ENCODE measurements around the gene QSOX1. TPM values are rescaled to one million over a fixed set of nuclear protein-coding genes. Genes with fewer than 3 reads are reported as not detected.

Gene QSOX1
- total and polyA plus RNA-seq, 2 of the 4 experiments (the other 2 are of a cell fraction), result 102 to 791 TPM

DNA sequence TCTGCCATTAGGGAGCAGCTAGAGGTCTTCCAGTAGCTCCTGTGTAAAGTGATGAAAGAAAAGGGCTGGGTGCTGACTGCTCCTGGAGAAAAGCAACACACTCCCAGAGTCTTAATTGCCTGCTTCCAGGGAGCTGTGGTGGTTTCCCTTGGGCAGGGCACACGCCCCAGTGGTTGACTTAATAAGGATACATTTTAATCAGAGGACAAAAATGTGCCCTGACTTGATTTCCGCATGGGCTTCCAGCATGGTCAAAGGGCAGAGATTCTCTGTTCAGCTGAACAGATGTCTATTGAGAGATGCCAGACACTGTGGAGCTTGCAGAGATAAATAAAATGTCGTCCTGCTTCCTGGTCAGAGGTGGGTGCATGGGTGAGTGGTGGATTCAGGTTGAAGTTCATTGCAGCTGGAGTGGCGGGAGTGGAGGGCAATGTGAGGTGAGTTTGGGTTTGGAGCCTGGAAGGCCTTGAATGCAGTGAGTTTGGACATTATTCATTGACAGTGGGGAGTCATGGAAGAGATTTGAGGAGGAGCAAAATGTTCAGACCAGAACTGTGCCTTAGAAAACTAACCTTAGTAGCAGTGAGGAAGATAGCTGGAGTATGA, 16.0 kb downstream of the QSOX1 start:
- BruUV-seq (replicated peaks), result no TSS peak
- Histone ChIP-seq H3K56ac (ENCODE audit: extremely low read depth, insufficient read depth, low read length) (no peak overlapping the region), H3K4ac (ENCODE audit: low read depth, low read length) (no peak overlapping the region), H4K8ac (ENCODE audit: low read depth in 2 of 2, low read length in 2 of 2) (no peak overlapping the region), H2AK5ac (ENCODE audit: low read depth, low read length) (no peak overlapping the region), H2BK15ac (ENCODE audit: low read depth, low read length) (no peak overlapping the region), H3K4me2 (ENCODE audit: low read depth, low read length) (no peak overlapping the region), H3K23ac (ENCODE audit: low read depth, low read length) (no peak overlapping the region), H2AFZ (replicated peaks; ENCODE audit: low read length, poor library complexity) (no peak overlapping the region), H3K9me1 (ENCODE audit: insufficient read depth, low read length) (peaks cover 53% of the 10 kb centered on the region), H3K9me3 (ENCODE audit: control insufficient read depth, insufficient read depth, low read length) (no peaks in the 10 kb centered on the region), H3K36me3 (ENCODE audit: control insufficient read depth, insufficient read depth, low read length) (peaks cover 87% of the 10 kb centered on the region), H2BK5ac (ENCODE audit: low read depth, low read length, poor library complexity, severe bottlenecking) (no peak overlapping the region), H3K27me3 (ENCODE audit: control insufficient read depth, insufficient read depth, low read length) (no peaks in the 10 kb centered on the region), H3K4me1 (ENCODE audit: control insufficient read depth, insufficient read depth, low read length) (peaks cover 43% of the 10 kb centered on the region), H3K14ac (replicated peaks; ENCODE audit: low read depth, low read length) (no peak overlapping the region), H4K91ac (ENCODE audit: insufficient read depth, low read depth, low read length) (no peak overlapping the region), H2AK9ac (replicated peaks; ENCODE audit: low read depth, low read length, poor library complexity) (no peak overlapping the region), H2BK20ac (ENCODE audit: low read depth, low read length) (no peak overlapping the region), H3K18ac (ENCODE audit: low read depth, low read length) (no peak overlapping the region), H3K4me3 (ENCODE audit: insufficient read depth, low read depth, low read length) (no peak overlapping the region), H3K9ac (ENCODE audit: low read depth, low read length) (no peak overlapping the region), H4K20me1 (ENCODE audit: insufficient read depth, low read length) (peaks cover 96% of the 10 kb centered on the region), H4K5ac (ENCODE audit: low read depth, low read length) (no peak overlapping the region), H2BK120ac (ENCODE audit: low read depth, low read length) (no peak overlapping the region), H3K79me1 (ENCODE audit: low read depth in 1 of 2, low read length in 2 of 2) (peaks cover 64 to 94% of the 10 kb centered on the region in 2 experiments), H3K27ac (ENCODE audit: insufficient read depth, low read length) (no peak overlapping the region)
- ATAC-seq (ENCODE audit: low read depth), result no peak
- 58% methylated on average over 3 of the region's 4 CpGs; no CpG with 5 or more reads in 1 of the 2 experiments for WGBS, 2 experiments (ENCODE audit: extremely low coverage in 2 of 2, insufficient read length in 1 of 2)
- ChIA-PET POLR2A (ENCODE audit: unreplicated experiment) (no interaction called here), CTCF (interaction anchor here (0.6 kb wide), 1 partner anchor 1959 kb away, joined by 3 read pairs; no protein-coding TSS in a partner anchor)
- in situ Hi-C loops (cut with MboI; ENCODE audit: low sequenced_read_pairs) (loop anchor here (25.0 kb wide), 1 partner anchor 458 kb away; no protein-coding TSS in a partner anchor), dilution Hi-C loops (cut with HindIII; ENCODE audit: low sequenced_read_pairs, unreplicated experiment) (loop anchor here (25.0 kb wide), 1 partner anchor 133 kb away; no protein-coding TSS in a partner anchor), intact Hi-C loops (cut with micrococcal nuclease) (no loop called here)
- TF ChIP-seq RAD21 (IDR thresholded peaks at IDR 0.05; ENCODE audit: low read length) (no peak), FOS (IDR thresholded peaks at IDR 0.05; ENCODE audit: low read depth, low read length) (no peak), RFX5 (IDR thresholded peaks at IDR 0.05; ENCODE audit: low read depth, low read length) (no peak), ELK1 (IDR thresholded peaks at IDR 0.05; ENCODE audit: borderline replicate concordance, low read depth, low read length) (no peak), SMC3 (IDR thresholded peaks at IDR 0.05; ENCODE audit: low read depth, low read length) (no peak), RCOR1 (IDR thresholded peaks at IDR 0.05; ENCODE audit: insufficient replicate concordance, low read length) (no peak), BHLHE40 (IDR thresholded peaks at IDR 0.05; ENCODE audit: low read depth, low read length) (no peak), POLR2A (IDR thresholded peaks at IDR 0.05; ENCODE audit: low read depth, low read length) (no peak), NFE2L2 (IDR thresholded peaks at IDR 0.05; ENCODE audit: low read depth, low read length) (no peak), CTCF (conservative IDR thresholded peaks at IDR 0.05; ENCODE audit: low read depth, low read length) (no peak), MAZ (IDR thresholded peaks at IDR 0.05; ENCODE audit: borderline replicate concordance, low read depth, low read length) (no peak), MAFK (IDR thresholded peaks at IDR 0.05; ENCODE audit: low read depth, low read length) (no peak), MXI1 (IDR thresholded peaks at IDR 0.05; ENCODE audit: borderline replicate concordance, low read depth, low read length) (no peak), CEBPB (IDR thresholded peaks at IDR 0.05; ENCODE audit: low read depth, low read length) (no peak), CHD1 (IDR thresholded peaks at IDR 0.05; ENCODE audit: low read depth, low read length) (no peak)
- TF ChIP-seq, protein P1, sequence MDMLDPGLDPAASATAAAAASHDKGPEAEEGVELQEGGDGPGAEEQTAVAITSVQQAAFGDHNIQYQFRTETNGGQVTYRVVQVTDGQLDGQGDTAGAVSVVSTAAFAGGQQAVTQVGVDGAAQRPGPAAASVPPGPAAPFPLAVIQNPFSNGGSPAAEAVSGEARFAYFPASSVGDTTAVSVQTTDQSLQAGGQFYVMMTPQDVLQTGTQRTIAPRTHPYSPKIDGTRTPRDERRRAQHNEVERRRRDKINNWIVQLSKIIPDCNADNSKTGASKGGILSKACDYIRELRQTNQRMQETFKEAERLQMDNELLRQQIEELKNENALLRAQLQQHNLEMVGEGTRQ (IDR thresholded peaks at IDR 0.05; ENCODE audit: low read depth, low read length), result no peak
- no peak for DNase-seq
